SJCRH30 (cell line): Measurements from ENCODE around the gene IL11. TPM values are rescaled to one million over a fixed set of nuclear protein-coding genes. Genes with fewer than 3 reads are reported as not detected.

Source experiments
- DNase-seq, 2 experiments: peaks; one replicate each; pipeline ENCODE4 v3.0.0-alpha.2; 2015 to 2020
- H3K27ac ChIP-seq: fragments of 250-450 bp; sonication (Bioruptor Pico); 2 replicates; pipeline ENCODE4 v1.5.1; 2020; ENCODE audit warnings: mild to moderate bottlenecking, moderate library complexity
- H3K27me3 ChIP-seq: fragments of 250-450 bp; sonication (Bioruptor Pico); 2 replicates; pipeline ENCODE4 v1.5.1; 2020; ENCODE audit warnings: mild to moderate bottlenecking, moderate library complexity
- H3K36me3 ChIP-seq: fragments of 250-450 bp; sonication (Bioruptor Pico); 2 replicates; pipeline ENCODE4 v1.5.1; 2020; ENCODE audit warnings: mild to moderate bottlenecking, moderate library complexity
- H3K4me1 ChIP-seq: fragments of 250-450 bp; sonication (Bioruptor Pico); 2 replicates; pipeline ENCODE4 v1.5.1; 2020; ENCODE audit warnings: mild to moderate bottlenecking, moderate library complexity
- H3K4me3 ChIP-seq: fragments of 250-450 bp; sonication (Bioruptor Pico); 2 replicates; pipeline ENCODE4 v1.5.1; 2020; ENCODE audit warnings: mild to moderate bottlenecking, moderate library complexity
- H3K9me3 ChIP-seq: fragments of 250-450 bp; sonication (Bioruptor Pico); replicated peaks from 2 replicates; pipeline ENCODE4 v1.5.1; 2020; ENCODE audit warnings: mild to moderate bottlenecking, moderate library complexity
- total RNA-seq: library from RNA; depleted of rRNA; stranded (reverse); fragments of >200 nt; shearing (Covaris generic); gene quantifications from 2 replicates; pipeline ENCODE4 v1.2.3, GENCODE V29; 2014

Gene IL11
- total RNA-seq, 1 experiment from 2014 or later, result 17.8 TPM

DNA sequence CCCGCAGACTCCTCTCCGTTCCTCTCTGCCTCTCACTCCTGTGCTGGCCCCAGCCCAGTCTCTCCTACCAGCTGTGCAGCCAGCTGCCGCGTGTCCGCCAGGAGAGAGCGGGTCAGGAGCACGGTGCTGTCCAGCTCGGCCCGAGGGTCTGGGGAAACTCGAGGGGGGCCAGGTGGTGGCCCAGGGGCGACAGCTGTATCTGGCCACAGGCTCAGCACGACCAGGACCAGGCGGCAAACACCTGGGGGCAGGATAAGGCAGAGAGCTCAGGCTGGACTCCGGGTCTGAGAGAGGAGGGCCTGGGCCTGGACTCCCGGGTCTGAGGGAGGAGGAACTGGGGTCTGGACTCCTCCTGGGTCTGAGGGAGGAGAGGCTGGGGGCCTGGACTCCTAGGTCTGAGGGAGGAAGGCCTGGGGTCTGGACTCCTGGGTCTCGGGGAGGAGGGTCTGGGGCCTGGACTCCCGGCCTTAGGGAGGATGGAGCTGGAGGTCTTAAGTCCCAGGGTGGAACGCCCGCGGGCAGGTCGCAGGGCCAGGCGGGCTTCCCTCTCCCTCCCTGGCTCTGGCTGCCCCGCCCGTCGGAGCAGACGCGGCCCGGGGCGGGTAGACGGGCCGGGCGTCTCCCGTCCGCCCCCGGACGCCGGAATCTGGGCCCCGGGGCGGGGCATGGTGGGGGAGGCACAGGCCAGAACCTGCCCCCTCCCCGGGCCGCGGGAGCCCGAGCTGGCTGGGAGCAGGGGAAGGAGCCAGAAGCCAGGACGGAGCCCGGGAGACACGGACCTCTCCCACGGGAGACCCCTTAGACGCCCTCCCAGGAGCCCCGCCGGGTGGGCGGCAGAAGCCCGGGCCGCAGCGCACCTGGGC is 1.3 kb downstream of the IL11 start:
- Histone ChIP-seq H3K27ac (peak overlapping the region; percentile 33), H3K4me1 (peaks cover 25% of the 10 kb centered on the region), H3K4me3 (peak overlapping the region; percentile 76), H3K9me3 (no peaks in the 10 kb centered on the region), H3K36me3 (no peaks in the 10 kb centered on the region), H3K27me3 (no peaks in the 10 kb centered on the region)
- DNase-seq, result peak; percentile 65 to 67

DNA sequence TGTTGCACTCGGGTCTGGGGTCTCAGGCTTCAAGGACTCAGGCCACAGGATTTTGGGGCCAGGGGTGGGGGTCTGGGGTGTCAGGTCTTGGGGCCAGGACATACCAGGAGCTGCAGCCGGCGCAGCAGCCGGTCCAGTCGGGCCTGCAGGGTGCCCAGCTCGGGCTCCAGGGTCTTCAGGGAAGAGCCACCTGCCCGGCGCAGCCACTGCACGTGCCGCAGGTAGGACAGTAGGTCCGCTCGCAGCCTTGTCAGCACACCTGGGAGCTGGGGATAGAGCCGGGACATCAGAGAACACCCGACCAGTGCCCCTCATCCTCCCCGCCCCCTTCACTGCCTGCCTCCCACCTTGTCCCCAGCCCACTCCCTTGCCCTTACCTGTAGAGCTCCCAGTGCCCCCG is 2.2 kb downstream of the IL11 start:
- Histone ChIP-seq H3K27me3 (no peaks in the 10 kb centered on the region), H3K36me3 (no peaks in the 10 kb centered on the region), H3K4me1 (peaks cover 21% of the 10 kb centered on the region), H3K4me3 (peak overlapping the region; percentile 76), H3K27ac (no peak overlapping the region), H3K9me3 (no peaks in the 10 kb centered on the region)
- no peak for DNase-seq

DNA sequence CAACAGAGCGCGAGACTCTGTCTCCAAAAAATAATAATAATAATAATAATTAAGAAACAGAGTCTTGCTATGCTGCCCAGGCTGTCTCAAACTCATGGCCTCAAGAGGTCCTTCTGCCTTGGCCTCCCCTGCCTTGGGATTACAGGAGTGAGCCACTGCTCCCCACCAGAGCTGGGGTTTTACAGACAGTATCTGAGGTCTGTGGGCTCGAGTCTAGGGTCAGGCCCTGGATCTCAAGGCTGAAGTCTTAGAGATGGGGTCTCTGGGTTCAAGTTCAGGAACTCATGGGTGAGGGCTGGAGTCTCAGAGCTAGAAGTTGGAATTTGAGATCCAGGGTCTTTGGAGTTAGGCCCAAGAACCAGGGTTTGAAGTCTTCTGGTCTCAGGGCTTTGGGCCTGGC is 3.5 kb downstream of the IL11 start:
- DNase-seq, result no peak
- Histone ChIP-seq H3K4me3 (no peak overlapping the region), H3K27me3 (no peaks in the 10 kb centered on the region), H3K36me3 (no peaks in the 10 kb centered on the region), H3K27ac (no peak overlapping the region), H3K9me3 (no peaks in the 10 kb centered on the region), H3K4me1 (peaks cover 14% of the 10 kb centered on the region)

DNA sequence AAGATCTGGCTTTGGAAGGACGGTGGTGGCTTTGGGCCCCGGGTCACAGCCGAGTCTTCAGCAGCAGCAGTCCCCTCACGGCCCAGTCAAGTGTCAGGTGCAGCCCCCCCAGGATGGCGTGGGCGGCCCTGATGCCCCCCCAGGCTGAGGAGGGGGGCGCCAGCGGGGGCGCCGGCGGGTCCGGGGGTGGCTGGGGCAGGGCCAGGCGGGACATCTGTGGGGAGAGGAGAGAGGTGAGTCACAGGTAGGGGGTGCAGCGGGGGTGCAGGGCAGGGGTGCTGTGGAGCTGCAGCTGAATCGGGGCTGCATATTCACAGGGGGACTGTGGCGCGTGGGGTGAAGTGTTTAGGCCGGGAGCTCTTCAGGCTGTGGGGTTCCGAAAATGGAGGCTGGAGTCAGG is 4.3 kb downstream of the IL11 start:
- no peak for DNase-seq
- peaks cover 9% of the 10 kb centered on the region for H3K4me1 ChIP-seq
- H3K27me3 ChIP-seq, result no peaks in the 10 kb centered on the region
- no peak overlapping the region for H3K27ac ChIP-seq
- no peak overlapping the region for H3K4me3 ChIP-seq
- no peaks in the 10 kb centered on the region for H3K36me3 ChIP-seq
- H3K9me3 ChIP-seq, result no peaks in the 10 kb centered on the region

DNA sequence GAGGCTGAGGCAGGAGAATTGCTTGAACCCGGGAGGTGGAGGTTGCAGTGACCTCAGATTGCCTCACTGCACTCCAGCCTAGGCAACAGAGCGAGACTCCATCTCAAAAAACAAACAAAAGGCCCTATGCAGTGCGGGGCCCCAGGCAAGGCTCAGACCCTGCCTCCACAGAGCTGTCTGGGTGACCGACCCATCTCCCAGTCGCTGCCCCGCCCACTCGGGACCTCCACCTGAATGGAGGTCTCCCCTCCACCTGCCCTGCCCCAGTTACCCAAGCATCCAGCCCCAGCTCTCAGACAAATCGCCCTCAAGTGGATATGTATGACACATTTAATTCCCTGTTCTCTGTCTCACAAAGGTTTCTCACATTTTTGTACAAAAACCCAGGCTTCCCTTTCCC is 5.0 kb downstream of the IL11 start:
- Histone ChIP-seq H3K4me3 (no peak overlapping the region), H3K9me3 (no peaks in the 10 kb centered on the region), H3K36me3 (no peaks in the 10 kb centered on the region), H3K27me3 (no peaks in the 10 kb centered on the region), H3K4me1 (peaks cover 5% of the 10 kb centered on the region), H3K27ac (no peak overlapping the region)
- no peak for DNase-seq

DNA sequence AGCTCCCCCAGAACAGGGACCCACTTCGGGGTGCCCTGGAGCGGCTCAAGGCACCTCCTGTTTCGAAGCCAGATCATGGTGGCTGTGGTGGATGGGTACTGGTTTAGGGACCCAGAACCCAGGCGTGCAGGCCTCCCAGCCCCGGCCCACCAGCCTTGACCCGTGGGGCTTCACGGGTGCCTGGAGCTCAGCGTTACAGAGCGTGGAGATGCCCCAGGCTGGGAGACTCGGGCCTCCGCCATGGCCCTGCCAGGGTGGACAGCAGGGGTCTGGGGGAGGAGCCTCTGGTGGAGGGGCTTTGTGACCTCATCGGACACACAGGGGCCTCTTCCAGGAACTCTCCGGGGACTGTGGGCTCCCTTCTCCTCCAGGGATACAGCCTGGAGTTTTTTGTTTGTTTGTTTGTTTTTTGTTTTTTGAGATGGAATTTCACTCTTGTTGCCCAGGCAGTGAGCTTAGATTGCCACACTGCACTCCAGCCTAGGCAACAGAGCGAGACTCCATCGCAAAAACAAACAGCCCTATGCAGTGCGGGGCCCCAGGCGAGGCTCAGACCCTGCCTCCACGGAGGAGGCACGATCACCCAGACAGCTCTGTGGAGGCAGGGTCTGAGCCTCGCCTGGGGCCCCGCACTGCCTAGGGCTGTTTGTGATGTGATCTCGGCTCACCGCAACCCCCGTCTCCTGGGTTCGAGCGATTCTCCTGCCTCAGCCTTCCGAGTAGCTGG is 7.1 kb downstream of the IL11 start, which contains the start of gene GARIN5B:
TSS of gene GARIN5B (minus strand) at position 271 of the 727 bp plus-strand sequence. CDS start at position 77, 194 bp downstream.
- no peak within 1 kb of the TSS for H3K27ac ChIP-seq
- H3K4me1 ChIP-seq, result peaks cover 5% of the 10 kb centered on the region; the same call in 1 of the 2 replicates
- no peaks in the 10 kb centered on the region for H3K9me3 ChIP-seq
- H3K36me3 ChIP-seq, result no peaks in the 10 kb centered on the region
- DNase-seq, result no peak
- H3K4me3 ChIP-seq, result no peak within 1 kb of the TSS
- 0 out of 2 replicates have a peak, but pooled peaks cover 3% of the 10 kb centered on the region for H3K27me3 ChIP-seq

DNA sequence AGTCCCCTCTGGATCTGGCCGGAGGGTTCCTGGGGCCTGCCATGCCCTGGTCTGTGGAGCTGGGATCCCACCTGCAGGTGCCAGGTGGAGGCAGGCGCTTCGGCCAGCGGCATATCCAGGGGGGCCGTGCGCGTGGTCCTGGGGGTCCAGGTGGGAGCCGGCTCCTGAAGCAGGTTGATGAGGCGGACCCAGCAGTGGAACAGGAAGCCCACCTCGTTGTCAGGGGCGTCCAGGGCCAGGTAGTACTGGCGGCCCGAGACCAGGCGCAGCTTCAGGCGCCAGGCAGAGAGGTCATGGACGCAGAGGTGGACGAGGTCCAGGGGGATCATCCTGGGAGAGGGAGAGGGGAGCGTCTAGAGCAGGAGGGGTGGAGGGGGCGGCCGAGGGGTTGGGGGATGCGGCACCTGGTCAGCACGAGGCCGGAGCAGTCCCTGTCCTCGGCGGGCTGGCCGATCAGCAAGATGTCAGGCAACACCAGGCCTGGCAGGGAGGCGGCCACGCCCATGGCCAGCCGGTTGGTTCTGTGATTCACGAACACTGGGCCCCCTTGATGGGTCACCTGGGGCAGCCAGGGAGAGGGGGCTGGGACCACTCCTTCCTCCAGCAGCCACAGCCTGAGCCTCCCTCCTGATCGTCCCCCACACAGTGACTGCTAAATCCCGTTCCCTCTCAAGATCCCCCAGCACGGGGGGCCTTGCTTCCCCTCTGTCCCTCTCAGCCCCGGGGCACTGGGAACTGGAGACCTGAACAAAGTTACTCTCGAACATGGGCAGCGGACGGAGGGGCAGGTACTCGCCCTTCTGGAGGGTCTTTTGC is 7.9 kb downstream of the IL11 start:
- DNase-seq, result no peak
- peaks cover 5% of the 10 kb centered on the region; the same call in 1 of the 2 replicates for H3K4me1 ChIP-seq
- H3K36me3 ChIP-seq, result no peaks in the 10 kb centered on the region
- H3K4me3 ChIP-seq, result no peak overlapping the region
- H3K27me3 ChIP-seq, result 0 out of 2 replicates have a peak, but pooled peaks cover 3% of the 10 kb centered on the region
- no peak overlapping the region for H3K27ac ChIP-seq
- H3K9me3 ChIP-seq, result no peaks in the 10 kb centered on the region

DNA sequence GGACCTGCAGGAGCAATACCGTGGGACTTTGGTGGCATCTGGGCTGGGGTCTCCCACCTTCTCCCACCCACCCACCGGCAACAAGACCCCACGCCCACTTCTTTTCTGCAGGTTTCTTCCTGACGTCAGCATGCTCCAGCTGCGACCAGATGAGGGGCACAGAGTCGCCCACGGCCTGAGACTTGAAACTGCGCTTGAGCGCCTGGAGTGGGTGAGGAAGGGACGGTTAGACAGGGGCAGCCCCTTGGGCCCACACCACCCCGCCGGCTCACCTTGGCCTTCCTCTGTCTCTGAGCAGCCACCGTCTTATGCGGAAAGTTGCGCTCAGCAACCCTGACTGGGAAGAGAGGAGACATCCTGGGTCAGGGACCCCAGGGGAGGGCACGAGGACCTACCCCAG is 9.4 kb downstream of the IL11 start:
- 0 out of 2 replicates have a peak, but pooled peaks cover 3% of the 10 kb centered on the region for H3K27me3 ChIP-seq
- no peaks in the 10 kb centered on the region for H3K9me3 ChIP-seq
- no peak for DNase-seq

DNA sequence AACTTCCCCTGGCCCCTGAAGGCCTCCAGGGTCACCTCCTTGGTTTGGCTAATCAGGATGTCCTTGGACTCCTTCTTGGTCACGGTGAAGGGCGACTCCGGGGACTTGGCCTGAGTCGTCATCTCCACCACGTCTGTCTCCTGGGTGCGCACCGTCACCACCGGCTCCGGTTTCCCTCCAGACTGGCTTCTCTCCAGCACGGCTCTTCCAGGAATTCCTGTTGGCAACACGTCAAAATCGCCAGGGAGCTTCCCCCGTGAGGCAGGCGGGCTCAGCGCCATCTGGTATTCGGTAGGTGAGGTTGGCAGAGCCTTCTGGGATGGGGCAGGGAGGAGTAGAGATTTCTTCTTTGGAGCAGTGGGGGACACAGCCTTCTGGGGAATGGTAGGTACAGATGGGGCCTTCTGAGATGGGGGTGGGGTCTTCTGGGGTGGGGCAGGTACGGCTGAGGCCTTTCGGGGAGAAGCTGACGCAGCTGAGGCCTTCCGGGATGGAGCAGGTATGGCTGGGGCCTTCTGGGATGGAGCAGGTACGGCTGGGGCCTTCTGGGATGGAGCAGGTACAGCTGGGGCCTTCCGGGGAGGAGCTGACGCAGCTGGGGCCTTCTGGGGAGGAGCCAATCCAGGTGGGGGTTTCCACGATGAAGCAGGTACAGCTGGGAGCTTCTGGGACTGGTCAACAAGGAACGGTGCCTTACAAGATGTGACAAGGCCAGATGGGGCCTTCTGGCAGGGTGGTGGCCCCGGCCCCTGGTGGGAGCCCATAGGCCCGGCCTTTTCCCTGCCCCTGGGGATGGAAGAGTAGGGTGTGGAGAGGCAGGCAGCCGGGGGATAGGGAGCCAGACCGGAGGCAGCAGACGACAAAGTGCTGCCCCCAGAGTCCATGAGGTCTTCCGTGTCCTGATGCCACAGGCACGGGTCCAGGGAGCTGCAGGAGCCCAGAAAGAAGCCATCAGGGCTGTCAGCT is 11.0 kb downstream of the IL11 start:
- H3K4me3 ChIP-seq, result no peak overlapping the region
- peaks cover 3% of the 10 kb centered on the region; the same call in 1 of the 2 replicates for H3K27me3 ChIP-seq
- DNase-seq, result peak; percentile 46 to 54
- no peaks in the 10 kb centered on the region for H3K36me3 ChIP-seq
- no peaks in the 10 kb centered on the region for H3K9me3 ChIP-seq
- peaks cover 12% of the 10 kb centered on the region; the same call in 1 of the 2 replicates for H3K4me1 ChIP-seq
- no peak overlapping the region for H3K27ac ChIP-seq

More for the DNA sequence above, 9.4 kb downstream of the IL11 start:
- no peak overlapping the region for H3K27ac ChIP-seq
- H3K4me1 ChIP-seq, result peaks cover 5% of the 10 kb centered on the region; the same call in 1 of the 2 replicates
- no peaks in the 10 kb centered on the region for H3K36me3 ChIP-seq
- no peak overlapping the region for H3K4me3 ChIP-seq

DNA sequence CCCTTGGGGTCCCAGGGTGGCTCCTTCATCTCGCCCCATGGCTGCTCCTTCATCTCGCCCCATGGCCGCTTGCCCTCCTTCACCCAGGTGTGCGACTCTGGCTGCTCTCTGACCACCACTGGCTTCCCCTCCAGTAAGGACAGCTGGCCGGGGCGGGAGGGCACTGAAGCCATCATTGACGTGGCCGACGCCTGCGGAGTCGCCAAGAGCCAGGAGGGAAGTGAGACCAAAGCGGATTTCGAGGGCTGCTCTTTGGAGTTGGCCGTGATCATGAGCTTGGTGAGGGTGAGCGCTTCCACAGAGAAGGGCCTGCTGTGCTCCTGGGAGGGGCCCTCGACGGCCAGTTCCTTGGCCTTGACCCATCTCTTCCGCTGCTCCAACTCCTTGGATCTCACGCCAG is 11.8 kb downstream of the IL11 start:
- Histone ChIP-seq H3K4me1 (peaks cover 12% of the 10 kb centered on the region; the same call in 1 of the 2 replicates), H3K36me3 (no peaks in the 10 kb centered on the region), H3K27ac (no peak overlapping the region), H3K27me3 (peaks cover 3% of the 10 kb centered on the region; the same call in 1 of the 2 replicates), H3K9me3 (no peaks in the 10 kb centered on the region), H3K4me3 (no peak overlapping the region)
- DNase-seq, result no peak

DNA sequence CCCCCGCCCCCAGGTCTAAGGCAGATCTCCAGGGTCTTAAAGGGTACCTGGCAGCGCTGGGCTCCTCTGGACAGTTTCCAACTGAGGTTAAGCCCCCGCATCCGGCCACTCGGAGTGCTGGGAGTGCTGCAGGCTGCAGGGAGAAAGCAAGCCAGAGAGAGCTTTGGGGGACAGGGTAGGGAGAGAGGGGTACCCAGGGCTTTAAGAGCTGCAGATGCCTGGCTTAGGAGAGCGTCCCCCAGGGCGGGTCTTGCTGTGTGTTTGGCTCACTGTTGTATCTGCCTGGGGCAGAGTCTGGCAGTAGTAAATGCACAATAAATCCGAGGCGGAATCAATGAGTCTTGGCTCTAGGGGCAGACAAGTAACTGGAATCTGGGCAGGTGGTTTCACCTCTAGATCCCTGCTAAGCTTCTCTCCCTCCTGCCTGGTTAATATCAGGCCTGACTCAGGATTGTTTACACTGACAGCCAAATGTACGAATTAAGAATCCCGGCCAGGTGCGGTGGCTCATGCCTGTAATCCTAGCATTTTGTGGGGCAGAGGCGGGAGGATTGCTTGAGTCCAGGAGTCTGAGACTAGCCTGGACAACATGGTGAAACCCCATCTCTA is 14.9 kb downstream of the IL11 start:
- peaks cover 7% of the 10 kb centered on the region; the same call in 1 of the 2 replicates for H3K4me1 ChIP-seq

DNA sequence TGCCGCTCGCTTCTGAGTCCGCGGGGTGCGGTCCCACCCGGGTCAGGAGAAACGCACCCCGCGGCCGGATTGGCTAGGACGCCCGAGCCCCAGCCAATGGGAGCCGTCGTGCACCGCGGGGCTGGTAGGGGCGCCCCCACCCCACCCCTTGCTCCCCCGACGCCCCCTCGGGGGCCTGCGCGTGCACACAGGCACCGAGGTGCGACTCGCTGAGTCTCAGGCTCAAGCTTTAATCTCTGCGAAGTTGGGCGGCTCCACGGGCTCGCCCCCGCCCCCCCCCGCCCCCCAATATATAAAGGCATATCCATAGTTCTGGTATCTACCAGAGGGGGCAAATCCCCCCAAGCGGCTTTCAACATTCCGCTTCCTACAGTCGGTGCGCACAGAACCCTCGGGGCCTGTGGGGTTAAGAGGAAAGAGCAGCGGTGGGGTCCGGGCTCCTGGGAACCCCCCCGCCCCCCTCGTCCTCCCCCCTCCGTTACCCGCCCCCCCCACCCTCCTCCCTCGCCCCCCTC is 15.5 kb downstream of the IL11 start, which contains the start of gene COX6B2:
TSS of gene COX6B2 (minus strand) at position 22 of the 515 bp plus-strand sequence. CDS start 198 bp downstream, outside the sequence.
- Histone ChIP-seq H3K27ac (no peak within 1 kb of the TSS), H3K27me3 (peaks cover 3% of the 10 kb centered on the region; the same call in 1 of the 2 replicates), H3K36me3 (no peaks in the 10 kb centered on the region), H3K9me3 (no peaks in the 10 kb centered on the region), H3K4me1 (peaks cover 7% of the 10 kb centered on the region; the same call in 1 of the 2 replicates), H3K4me3 (no peak within 1 kb of the TSS)
- DNase-seq, result no peak

More for the DNA sequence above, 14.9 kb downstream of the IL11 start:
- Histone ChIP-seq H3K36me3 (no peaks in the 10 kb centered on the region), H3K27me3 (peaks cover 3% of the 10 kb centered on the region; the same call in 1 of the 2 replicates), H3K9me3 (no peaks in the 10 kb centered on the region), H3K27ac (no peak overlapping the region), H3K4me3 (no peak overlapping the region)
- DNase-seq, result peak; percentile 53 to 58
